OCI-LY7 (cell line): Measurements from ENCODE around the gene RAD21L1. TPM values are rescaled to one million over a fixed set of nuclear protein-coding genes. Genes with fewer than 3 reads are reported as not detected.

Experiments
- BruUV-seq: library from RNA; stranded (reverse); fragments of 400-500 nt; replicated peaks from 2 replicates; lab custom pipeline; 2021; lab: Mats Ljungman, UMichigan
- CTCF ChIA-PET: fragments of 300-600 bp; sonication (Branson Sonifier 250); formaldehyde crosslinking; loops from one replicate; lab custom pipeline; 2022; ENCODE audit warnings: antibody characterized with exemption; ENCODE audit not compliant: unreplicated experiment; lab: Charles Lee
- POLR2A ChIA-PET: fragments of 300-600 bp; sonication (Branson Sonifier 250); formaldehyde crosslinking; loops from one replicate; lab custom pipeline; 2022; ENCODE audit warnings: antibody characterized with exemption; lab: Charles Lee
- DNase-seq: peaks from one replicate; pipeline ENCODE4 v3.0.0-alpha.2; 2015; ENCODE audit warnings: low spot score
- H2AFZ ChIP-seq: fragments of 200-600 bp; sonication (generic), shearing (Covaris generic); 2 replicates; pipeline ENCODE4 v1.6.1; 2014; ENCODE audit warnings: mild to moderate bottlenecking, antibody characterized with exemption, low read length, moderate library complexity
- H3K27ac ChIP-seq: fragments of 200-600 bp; sonication (generic); 2 replicates; pipeline ENCODE4 v1.5.1; 2014; ENCODE audit warnings: mixed run types, low read depth, mild to moderate bottlenecking, moderate library complexity, low read length, inconsistent platforms; ENCODE audit not compliant: poor library complexity, severe bottlenecking
- H3K36me3 ChIP-seq: fragments of 200-600 bp; sonication (generic); 2 replicates; pipeline ENCODE4 v1.6.1; 2014; ENCODE audit warnings: mild to moderate bottlenecking, antibody characterized with exemption, low read length, moderate library complexity, mixed read lengths; ENCODE audit not compliant: insufficient read depth
- H3K4me1 ChIP-seq: fragments of 200-600 bp; sonication (generic); 2 replicates; pipeline ENCODE4 v1.5.1; 2014; ENCODE audit warnings: mild to moderate bottlenecking, low read length; ENCODE audit not compliant: insufficient read depth, poor library complexity, severe bottlenecking
- H3K4me2 ChIP-seq: fragments of 200-600 bp; sonication (generic); 2 replicates; pipeline ENCODE4 v1.6.1; 2014; ENCODE audit warnings: mild to moderate bottlenecking, low read length
- H3K4me3 ChIP-seq: fragments of 200-600 bp; sonication (generic); 2 replicates; pipeline ENCODE4 v1.5.1; 2014; ENCODE audit warnings: mild to moderate bottlenecking, low read depth, low read length; ENCODE audit not compliant: poor library complexity, severe bottlenecking
- H3K79me2 ChIP-seq: fragments of 200-600 bp; sonication (generic); 2 replicates; pipeline ENCODE4 v1.6.1; 2016; ENCODE audit warnings: low read depth, mild to moderate bottlenecking, low read length, moderate library complexity, mixed read lengths; ENCODE audit not compliant: insufficient read depth
- H3K9me2 ChIP-seq: fragments of 200-600 bp; sonication (generic); 2 replicates; pipeline ENCODE4 v1.6.1; 2016; ENCODE audit warnings: mild to moderate bottlenecking, low read length, mixed read lengths; ENCODE audit not compliant: insufficient read depth
- H3K9me3 ChIP-seq: fragments of 200-600 bp; sonication (generic); 2 replicates; pipeline ENCODE4 v1.6.1; 2014; ENCODE audit warnings: mild to moderate bottlenecking, mixed run types, low read length, mixed read lengths
- H4K20me1 ChIP-seq: fragments of 200-600 bp; sonication (generic); 2 replicates; pipeline ENCODE4 v1.6.1; 2014; ENCODE audit warnings: mild to moderate bottlenecking, antibody characterized with exemption, low read length, moderate library complexity, mixed read lengths; ENCODE audit not compliant: insufficient read depth
- EZH2phosphoT487 ChIP-seq: fragments of 200-600 bp; sonication (generic); IDR thresholded peaks from 2 replicates; pipeline ENCODE4 v1.6.1; 2018; ENCODE audit warnings: low read depth, borderline replicate concordance, mild to moderate bottlenecking, mixed run types, antibody characterized with exemption, low read length, moderate library complexity, mixed read lengths
- intact Hi-C: fragments of 100-400 bp; cut with micrococcal nuclease; formaldehyde crosslinking; loops from one replicate; pipeline ENCODE4 v1.10.0; 2022; ENCODE audit not compliant: unreplicated experiment
- total RNA-seq, 2 experiments: library from RNA; depleted of rRNA in 1 of 2; stranded (reverse); fragments of >200 nt in 1 of 2; shearing (Covaris generic) in 1 of 2; gene quantifications; 2 replicates each; pipeline ENCODE4 v1.2.3, GENCODE V29; 2014 to 2022
- TF ChIP-seq, protein P1 (sequence below): fragments of 200-600 bp; sonication (generic); conservative IDR thresholded peaks from 2 replicates; pipeline ENCODE4 v1.5.1; 2014; ENCODE audit warnings: mild to moderate bottlenecking, antibody characterized with exemption, low read length, moderate library complexity, mixed read lengths

Gene RAD21L1
- total RNA-seq, 2 experiments from 2014 or later, result not detected

DNA sequence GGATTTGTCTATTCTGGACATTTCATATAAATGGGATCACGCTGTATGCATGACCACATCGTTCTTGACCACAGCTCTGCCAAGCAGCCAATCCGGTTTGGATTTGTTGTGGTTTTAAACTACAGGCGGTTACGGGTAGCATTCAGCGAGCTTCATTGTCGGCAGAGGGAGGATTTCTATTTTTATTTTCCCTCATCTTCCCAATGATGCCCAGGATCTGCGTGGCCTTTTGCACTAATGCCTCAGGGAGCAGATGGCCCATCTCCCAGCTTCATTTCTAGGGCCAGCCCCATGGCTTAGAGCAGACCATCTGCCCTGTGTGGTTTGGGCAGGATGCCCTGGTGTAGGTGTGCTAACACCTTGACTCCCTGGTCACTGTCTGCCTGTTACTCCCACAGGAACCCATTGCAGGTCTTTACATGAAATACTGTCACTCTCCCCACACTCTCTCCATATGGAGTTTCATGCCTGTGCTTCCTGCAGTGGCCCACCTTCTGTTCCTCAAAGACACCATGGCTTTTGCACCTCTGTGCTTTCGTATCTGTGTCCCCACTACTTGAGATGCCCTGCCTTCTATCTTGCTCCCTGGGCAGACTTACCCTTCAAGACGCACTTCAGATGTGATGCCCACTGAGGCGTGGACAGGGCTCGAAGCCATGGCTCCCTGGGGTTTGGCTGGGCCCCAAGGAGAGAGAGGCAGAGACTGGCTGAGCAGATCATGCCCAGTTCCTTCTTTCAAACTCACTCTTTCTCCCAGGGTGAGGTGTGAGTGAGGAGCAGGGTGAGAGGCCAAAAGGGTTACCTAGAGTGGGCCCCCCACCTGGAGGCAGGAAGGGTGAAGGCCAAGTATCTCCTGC lies 77.1 kb downstream of the RAD21L1 start:
- POLR2A ChIA-PET, result no interaction called here
- no peak for DNase-seq
- H3K79me2 ChIP-seq, result no peaks in the 10 kb centered on the region
- H3K36me3 ChIP-seq, result no peaks in the 10 kb centered on the region
- no peak overlapping the region for H3K27ac ChIP-seq
- H3K4me3 ChIP-seq, result no peak overlapping the region
- H3K4me2 ChIP-seq, result no peak overlapping the region
- H2AFZ ChIP-seq, result no peak overlapping the region
- H3K9me3 ChIP-seq, result no peaks in the 10 kb centered on the region
- CTCF ChIA-PET, result no interaction called here
- TF ChIP-seq, protein P1, sequence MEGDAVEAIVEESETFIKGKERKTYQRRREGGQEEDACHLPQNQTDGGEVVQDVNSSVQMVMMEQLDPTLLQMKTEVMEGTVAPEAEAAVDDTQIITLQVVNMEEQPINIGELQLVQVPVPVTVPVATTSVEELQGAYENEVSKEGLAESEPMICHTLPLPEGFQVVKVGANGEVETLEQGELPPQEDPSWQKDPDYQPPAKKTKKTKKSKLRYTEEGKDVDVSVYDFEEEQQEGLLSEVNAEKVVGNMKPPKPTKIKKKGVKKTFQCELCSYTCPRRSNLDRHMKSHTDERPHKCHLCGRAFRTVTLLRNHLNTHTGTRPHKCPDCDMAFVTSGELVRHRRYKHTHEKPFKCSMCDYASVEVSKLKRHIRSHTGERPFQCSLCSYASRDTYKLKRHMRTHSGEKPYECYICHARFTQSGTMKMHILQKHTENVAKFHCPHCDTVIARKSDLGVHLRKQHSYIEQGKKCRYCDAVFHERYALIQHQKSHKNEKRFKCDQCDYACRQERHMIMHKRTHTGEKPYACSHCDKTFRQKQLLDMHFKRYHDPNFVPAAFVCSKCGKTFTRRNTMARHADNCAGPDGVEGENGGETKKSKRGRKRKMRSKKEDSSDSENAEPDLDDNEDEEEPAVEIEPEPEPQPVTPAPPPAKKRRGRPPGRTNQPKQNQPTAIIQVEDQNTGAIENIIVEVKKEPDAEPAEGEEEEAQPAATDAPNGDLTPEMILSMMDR, result no peak
- no peak for TF ChIP-seq EZH2phosphoT487
- intact Hi-C loops, result no loop called here
- no peaks in the 10 kb centered on the region for H4K20me1 ChIP-seq
- H3K9me2 ChIP-seq, result no peaks in the 10 kb centered on the region
- BruUV-seq, result no TSS peak
- no peaks in the 10 kb centered on the region for H3K4me1 ChIP-seq

DNA sequence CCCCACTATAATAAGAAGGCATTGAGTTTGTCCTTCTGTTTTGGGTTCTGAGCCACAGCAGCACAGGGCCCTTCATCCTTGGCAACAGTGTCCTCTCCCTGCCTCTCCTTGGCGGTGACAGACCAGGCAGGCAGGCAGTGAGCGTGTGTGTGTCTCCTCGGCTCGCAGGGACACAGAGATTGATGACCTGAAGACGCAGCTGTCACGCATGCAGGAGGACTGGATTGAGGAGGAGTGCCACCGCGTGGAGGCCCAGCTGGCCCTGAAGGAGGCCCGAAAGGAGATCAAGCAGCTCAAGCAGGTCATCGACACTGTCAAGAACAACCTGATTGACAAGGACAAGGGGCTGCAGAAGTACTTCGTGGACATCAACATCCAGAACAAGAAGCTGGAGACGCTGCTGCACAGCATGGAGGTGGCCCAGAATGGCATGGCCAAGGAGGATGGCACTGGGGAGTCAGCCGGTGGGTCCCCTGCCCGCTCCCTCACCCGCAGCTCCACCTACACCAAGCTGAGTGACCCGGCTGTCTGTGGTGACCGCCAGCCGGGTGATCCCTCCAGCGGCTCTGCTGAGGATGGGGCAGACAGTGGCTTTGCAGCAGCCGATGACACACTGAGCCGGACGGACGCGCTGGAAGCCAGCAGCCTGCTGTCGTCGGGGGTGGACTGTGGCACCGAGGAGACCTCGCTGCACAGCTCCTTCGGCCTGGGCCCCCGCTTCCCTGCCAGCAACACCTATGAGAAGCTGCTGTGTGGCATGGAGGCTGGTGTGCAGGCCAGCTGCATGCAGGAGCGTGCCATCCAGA lies 79.1 kb downstream of the RAD21L1 start:
- Histone ChIP-seq H3K4me1 (no peaks in the 10 kb centered on the region), H3K36me3 (no peaks in the 10 kb centered on the region), H3K27ac (no peak overlapping the region), H3K79me2 (no peaks in the 10 kb centered on the region), H2AFZ (no peak overlapping the region), H3K4me2 (no peak overlapping the region), H3K4me3 (no peak overlapping the region), H3K9me3 (no peaks in the 10 kb centered on the region), H3K9me2 (no peaks in the 10 kb centered on the region), H4K20me1 (no peaks in the 10 kb centered on the region)
- POLR2A ChIA-PET, result interaction anchor here (0.5 kb wide), 2 partner anchors 75 to 340 kb away, joined by 3 to 4 read pairs; no protein-coding TSS in a partner anchor
- no TSS peak for BruUV-seq
- DNase-seq, result no peak
- CTCF ChIA-PET, result no interaction called here
- TF ChIP-seq, protein P1, result no peak
- no peak for TF ChIP-seq EZH2phosphoT487
- intact Hi-C loops, result no loop called here

Other genes with a start within 250 kb of the RAD21L1 start
- not detected in 2 replicates for gene RSPO4, start 223.7 kb upstream of the RAD21L1 start, total RNA-seq (2014; rRNA removed; shearing (Covaris generic))
- gene RSPO4, start 223.7 kb upstream of the RAD21L1 start, total RNA-seq (2022), result not detected in 2 replicates
- 31.7 and 34.7 TPM in 2 replicates for gene PSMF1, start 107.4 kb upstream of the RAD21L1 start, total RNA-seq (2014; rRNA removed; shearing (Covaris generic))
- 118 and 132 TPM in 2 replicates for gene PSMF1, start 107.4 kb upstream of the RAD21L1 start, total RNA-seq (2022)
- gene TMEM74B, start 41.1 kb upstream of the RAD21L1 start, total RNA-seq (2014; rRNA removed; shearing (Covaris generic)), result not detected in 2 replicates
- not detected in 2 replicates for gene TMEM74B, start 41.1 kb upstream of the RAD21L1 start, total RNA-seq (2022)
- gene C20orf202, start 22.6 kb upstream of the RAD21L1 start, total RNA-seq (2014; rRNA removed; shearing (Covaris generic)), result not detected in 2 replicates
- not detected in 2 replicates for gene C20orf202, start 22.6 kb upstream of the RAD21L1 start, total RNA-seq (2022)
- 0.10 TPM in 1 of 2 replicates, not detected in the other for gene SNPH, start 40.2 kb downstream of the RAD21L1 start, total RNA-seq (2014; rRNA removed; shearing (Covaris generic))
- not detected in 2 replicates for gene SNPH, start 40.2 kb downstream of the RAD21L1 start, total RNA-seq (2022)
- 1.8 and 2.8 TPM in 2 replicates for gene SDCBP2, start 103.1 kb downstream of the RAD21L1 start, total RNA-seq (2014; rRNA removed; shearing (Covaris generic))
- 2.5 and 2.6 TPM in 2 replicates for gene SDCBP2, start 103.1 kb downstream of the RAD21L1 start, total RNA-seq (2022)
- gene FKBP1A, start 167.0 kb downstream of the RAD21L1 start, total RNA-seq (2014; rRNA removed; shearing (Covaris generic)), result 83.2 and 99.0 TPM in 2 replicates
- gene FKBP1A, start 167.0 kb downstream of the RAD21L1 start, total RNA-seq (2022), result 218 and 230 TPM in 2 replicates
- gene NSFL1C, start 240.8 kb downstream of the RAD21L1 start, total RNA-seq (2014; rRNA removed; shearing (Covaris generic)), result 40.2 and 49.6 TPM in 2 replicates
- 77.1 and 80.0 TPM in 2 replicates for gene NSFL1C, start 240.8 kb downstream of the RAD21L1 start, total RNA-seq (2022)